Right lobe of liver (tissue), 4 donors: ENCODE measurements around the gene NFASC.

Source experiments
- CTCF ChIP-seq, 4 donors: fragments of 200-600 bp in 3 of 4; fragments of 450-650 bp in 1 of 4; IDR thresholded peaks; one replicate each; pipeline versions ENCODE4 v1.5.1 to v1.8.0; 2016 to 2022; ENCODE audit warnings: antibody characterized with exemption in 4 of 4, mild to moderate bottlenecking in 2 of 4
- POLR2A ChIP-seq: fragments of 450-650 bp; IDR thresholded peaks from one replicate; pipeline ENCODE4 v1.6.1; 2017; ENCODE audit warnings: antibody characterized with exemption, mild to moderate bottlenecking
- donor health status: DM: no; HTN: no; CAD: no.
- donor health status: DM: no; HTN: no; CAD: no.
- donor health status: DM: no; HTN: yes; CAD: no.

DNA sequence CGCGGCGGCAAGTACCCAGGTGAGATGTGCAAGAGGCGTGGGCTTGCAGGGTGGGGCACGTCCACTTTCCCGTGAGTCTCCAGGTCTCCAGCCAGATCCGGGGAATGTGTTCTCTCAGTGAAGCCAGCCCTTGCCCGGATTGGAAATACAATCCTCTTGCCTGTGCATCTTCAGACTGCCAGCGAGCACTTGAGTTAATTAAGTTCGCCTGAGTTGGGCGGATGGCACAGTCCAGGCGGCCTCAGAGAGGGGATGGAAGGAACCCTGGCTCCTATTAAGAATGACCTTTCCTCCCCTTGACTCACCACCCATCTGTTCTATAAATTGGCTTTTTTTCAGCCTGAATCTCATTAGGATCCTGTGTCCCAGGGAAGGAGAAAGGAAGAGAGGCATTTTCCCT is 139.0 kb downstream of the NFASC start:
- TF ChIP-seq POLR2A (no peak), CTCF (IDR thresholded peaks at IDR 0.05) (no peak)
